Amniotic epithelial cell (primary cell): Measurements from ENCODE around the gene TMED7.
"Not testable (repeated sequence)": the region's sequence is repeated elsewhere in the genome, so short reads cannot be mapped to it uniquely, and the experiment has no call there.

ENCODE experiments used
- DNase-seq: peaks from one replicate; pipeline ENCODE4 v3.0.0-alpha.2; 2010; ENCODE audit warnings: low read depth

The TMED7 gene

GRCh38 chr5:115625579-115626444 is at the start of gene TMED7:
TSS of gene TMED7 (minus strand) at chr5:115626036. CDS start at chr5:115625792, 244 bp downstream.
- peak; percentile 96 for DNase-seq

GRCh38 chr5:115674782-115675181 is 48.9 kb upstream of the TMED7 start:
- not testable (repeated sequence) for DNase-seq

- no peak for DNase-seq
These were observed 47.8 kb upstream of the TMED7 start for GRCh38 chr5:115673596-115673995.

GRCh38 chr5:115671939-115672338 is 46.1 kb upstream of the TMED7 start:
- peak; percentile 4 for DNase-seq

GRCh38 chr5:115666023-115666422 is 40.2 kb upstream of the TMED7 start:
- no peak for DNase-seq

- no peak for DNase-seq
These were observed 35.7 kb upstream of the TMED7 start for GRCh38 chr5:115661563-115661962.

GRCh38 chr5:115661101-115661500 is 35.3 kb upstream of the TMED7 start:
- no peak for DNase-seq

GRCh38 chr5:115657881-115658233 is 32.0 kb upstream of the TMED7 start:
- peak; percentile 28 for DNase-seq

- DNase-seq = no peak
These were observed 31.5 kb upstream of the TMED7 start for GRCh38 chr5:115657125-115657880.

- DNase-seq = no peak
These were observed 30.6 kb upstream of the TMED7 start for GRCh38 chr5:115656404-115656803.

GRCh38 chr5:115655994-115656393 is 30.2 kb upstream of the TMED7 start:
- DNase-seq = no peak

- DNase-seq = no peak
These were observed 23.7 kb upstream of the TMED7 start for GRCh38 chr5:115649541-115649940.

- no peak for DNase-seq
These were observed 22.2 kb upstream of the TMED7 start for GRCh38 chr5:115648056-115648455.

- not testable (repeated sequence) for DNase-seq
These were observed 19.6 kb upstream of the TMED7 start for GRCh38 chr5:115645386-115645785.

GRCh38 chr5:115644046-115644445 is 18.2 kb upstream of the TMED7 start:
- DNase-seq = no peak

GRCh38 chr5:115641948-115642347 is 16.1 kb upstream of the TMED7 start:
- no peak for DNase-seq

- no peak for DNase-seq
These were observed 14.4 kb upstream of the TMED7 start for GRCh38 chr5:115640274-115640673.

GRCh38 chr5:115639377-115639776 is 13.5 kb upstream of the TMED7 start:
- DNase-seq = no peak

- no peak for DNase-seq
These were observed 11.7 kb upstream of the TMED7 start for GRCh38 chr5:115637507-115637906.

GRCh38 chr5:115636008-115636407 is 10.2 kb upstream of the TMED7 start:
- DNase-seq = no peak

- peak; percentile 69 for DNase-seq
These were observed 8.7 kb upstream of the TMED7 start for GRCh38 chr5:115634343-115635132.

- DNase-seq = no peak
These were observed 4.1 kb upstream of the TMED7 start for GRCh38 chr5:115629903-115630302.
